Measurements from ENCODE around the gene MPV17.

The MPV17 gene

GRCh38 chr2:27309651-27310050, 13.2 kb downstream of the MPV17 start:
- no peak overlapping the region for H3K4me3 ChIP-seq (ENCODE audit: low read depth, low read length)
- no peak for TF ChIP-seq CTCF (IDR thresholded peaks at IDR 0.05; ENCODE audit: borderline replicate concordance, insufficient read depth, low read depth, low read length)

DNA sequence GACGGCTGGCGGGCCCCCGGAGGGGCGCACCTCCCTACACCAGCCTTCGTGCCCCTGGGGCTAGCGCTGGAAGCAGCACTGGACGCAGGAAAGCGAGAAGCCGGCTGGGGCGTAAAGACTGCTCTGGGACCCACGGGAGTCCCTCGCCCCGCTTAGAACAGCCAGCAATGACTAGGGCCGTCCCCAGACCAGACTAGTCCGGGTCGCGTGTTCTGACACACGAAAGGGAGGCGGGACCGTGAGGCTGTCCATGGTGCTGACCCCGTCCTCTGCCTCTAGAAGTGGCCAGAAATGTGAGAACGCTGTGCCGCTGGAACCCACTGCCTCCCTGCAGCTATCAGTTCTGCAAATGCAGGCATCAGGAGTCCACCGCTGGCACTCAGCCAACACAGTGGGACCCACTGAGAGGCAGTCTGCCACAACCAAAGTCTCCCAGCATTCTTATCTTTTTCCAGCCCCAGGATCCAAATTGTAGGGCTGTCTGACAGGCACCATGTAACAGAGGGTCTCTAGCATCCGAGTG, 14.5 kb downstream of the MPV17 start, which contains the start of gene UCN:
Gene UCN, minus strand, starts transcription at position 87 of the 523 bp plus-strand sequence. CDS start 550 bp downstream, outside the sequence.
- H3K4me3 ChIP-seq (ENCODE audit: low read depth, low read length), result no peak within 1 kb of the TSS
- no peak for TF ChIP-seq CTCF (IDR thresholded peaks at IDR 0.05; ENCODE audit: borderline replicate concordance, insufficient read depth, low read depth, low read length)

DNA sequence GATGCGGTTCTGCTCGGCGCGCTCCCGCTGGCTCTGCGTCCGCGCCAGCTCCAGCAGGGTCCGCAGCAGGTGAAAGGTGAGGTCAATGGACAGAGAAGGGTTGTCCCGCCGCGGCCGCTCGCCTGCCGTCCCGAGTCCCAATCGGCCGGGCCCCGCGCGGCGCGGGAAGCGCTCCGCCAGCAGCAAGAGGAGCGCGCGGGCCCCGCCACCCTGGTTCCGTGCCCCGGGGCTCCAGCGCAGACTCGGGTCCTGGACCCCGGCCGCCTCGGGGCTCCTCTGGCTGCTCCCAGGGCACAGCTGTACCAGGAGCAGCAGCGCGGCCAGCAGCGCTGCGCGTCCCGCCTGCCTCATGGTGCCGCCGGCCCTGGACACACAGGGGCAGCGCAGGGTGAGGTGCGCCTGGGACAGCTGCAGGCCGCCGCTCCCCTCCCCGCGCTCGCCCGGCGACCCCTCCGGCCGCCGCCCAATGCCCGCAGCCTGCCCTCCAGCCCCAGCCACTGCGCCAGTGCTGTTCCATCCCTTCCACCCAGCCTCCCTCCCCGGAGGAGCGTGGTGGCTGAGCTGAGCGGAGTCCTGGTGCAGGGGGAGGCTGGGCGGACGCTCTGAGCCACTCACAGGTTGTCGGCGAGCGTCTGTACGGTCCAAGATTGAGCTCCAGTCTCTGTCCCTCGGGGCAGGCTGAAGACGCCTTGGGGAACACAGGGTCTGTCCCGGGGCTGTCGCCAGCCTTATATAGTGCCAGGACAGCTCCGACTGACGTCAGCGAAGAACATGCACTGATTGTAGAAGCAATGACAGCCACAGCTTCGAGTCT, 15.1 kb downstream of the MPV17 start:
- TF ChIP-seq CTCF (IDR thresholded peaks at IDR 0.05; ENCODE audit: borderline replicate concordance, insufficient read depth, low read depth, low read length), result no peak
- H3K4me3 ChIP-seq (ENCODE audit: low read depth, low read length), result no peak overlapping the region

DNA sequence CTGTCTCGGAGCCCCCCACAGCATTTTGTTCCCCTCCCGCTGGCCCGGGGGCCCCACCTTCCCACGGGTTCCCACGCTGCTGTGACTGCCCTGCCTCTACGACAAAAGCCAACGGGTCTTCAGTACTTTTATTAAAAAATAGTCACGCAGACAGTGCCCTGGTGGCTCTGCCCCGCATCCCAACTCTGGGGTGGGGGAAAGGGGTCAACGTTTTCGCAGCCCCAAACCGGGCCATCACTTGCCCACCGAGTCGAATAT, 15.7 kb downstream of the MPV17 start:
- no peak overlapping the region for H3K4me3 ChIP-seq (ENCODE audit: low read depth, low read length)
- no peak for TF ChIP-seq CTCF (IDR thresholded peaks at IDR 0.05; ENCODE audit: borderline replicate concordance, insufficient read depth, low read depth, low read length)

GRCh38 chr2:27306573-27307286, 16.2 kb downstream of the MPV17 start:
- H3K4me3 ChIP-seq (ENCODE audit: low read depth, low read length), result no peak overlapping the region
- TF ChIP-seq CTCF (IDR thresholded peaks at IDR 0.05; ENCODE audit: borderline replicate concordance, insufficient read depth, low read depth, low read length), result no peak

- TF ChIP-seq CTCF (IDR thresholded peaks at IDR 0.05; ENCODE audit: borderline replicate concordance, insufficient read depth, low read depth, low read length), result no peak
- no peak overlapping the region for H3K4me3 ChIP-seq (ENCODE audit: low read depth, low read length)
Measured at GRCh38 chr2:27306136-27306535, 16.8 kb downstream of the MPV17 start.

Measured in GM12875 (cell line).